ENCODE results near the gene MAN2A2. TPM values are rescaled to one million over a fixed set of nuclear protein-coding genes. Genes with fewer than 3 reads are reported as not detected.

MAN2A2 gene
- total and polyA plus RNA-seq, 9 of the 15 experiments (the other 6 are each of a cell fraction or from before 2014, with no cell fraction given), result 7.3 to 151 (median 43.4) TPM

- intact Hi-C loops (cut with micrococcal nuclease), result loop anchor here (1.0 to 10.0 kb wide), 7 partner anchors 97 to 640 kb away; no protein-coding TSS in a partner anchor
- CTCF ChIA-PET (ENCODE audit: low intra/inter-chr PET ratio), result interaction anchor here (0.5 to 1.0 kb wide), 5 partner anchors 32 to 642 kb away, joined by 3 to 4 read pairs (median 3); no protein-coding TSS in a partner anchor
- no peak for TF ChIP-seq MAFK (IDR thresholded peaks at IDR 0.05; ENCODE audit: low read length)
- no peak for TF ChIP-seq ZNF668 (CRISPR knock-in tag; IDR thresholded peaks at IDR 0.05)
- no peak for TF ChIP-seq ZNF444 (CRISPR knock-in tag; IDR thresholded peaks at IDR 0.05)
- TF ChIP-seq POLR3A (IDR thresholded peaks at IDR 0.05; ENCODE audit: borderline replicate concordance, extremely low read depth, insufficient read depth, insufficient read length), result no peak
- peak; percentile 64; the same call in 1 of the 2 replicates for TF ChIP-seq RBFOX2 (IDR thresholded peaks at IDR 0.05; ENCODE audit: low read depth, low read length)
- no peak for TF ChIP-seq ZNF561 (CRISPR knock-in tag; conservative IDR thresholded peaks at IDR 0.05)
- TF ChIP-seq TBP (optimal IDR thresholded peaks at IDR 0.05; ENCODE audit: low read depth, low read length), result peak; percentile 6
- no peak for TF ChIP-seq OTX1 (CRISPR knock-in tag; IDR thresholded peaks at IDR 0.05)
- 0 out of 2 replicates have a peak, but pooled peaks have one; percentile 16 for TF ChIP-seq GMEB1 (CRISPR knock-in tag; IDR thresholded peaks at IDR 0.05)
- TF ChIP-seq MYBL2 (IDR thresholded peaks at IDR 0.05; ENCODE audit: low read depth), result no peak
- no peak for TF ChIP-seq MYBL2 (CRISPR knock-in tag; IDR thresholded peaks at IDR 0.05; ENCODE audit: borderline replicate concordance)
- no peak for TF ChIP-seq TAF9B (IDR thresholded peaks at IDR 0.05; ENCODE audit: partially characterized antibody)
- TF ChIP-seq MCM2 (IDR thresholded peaks at IDR 0.05; ENCODE audit: low read depth), result no peak
- TF ChIP-seq, protein P1, sequence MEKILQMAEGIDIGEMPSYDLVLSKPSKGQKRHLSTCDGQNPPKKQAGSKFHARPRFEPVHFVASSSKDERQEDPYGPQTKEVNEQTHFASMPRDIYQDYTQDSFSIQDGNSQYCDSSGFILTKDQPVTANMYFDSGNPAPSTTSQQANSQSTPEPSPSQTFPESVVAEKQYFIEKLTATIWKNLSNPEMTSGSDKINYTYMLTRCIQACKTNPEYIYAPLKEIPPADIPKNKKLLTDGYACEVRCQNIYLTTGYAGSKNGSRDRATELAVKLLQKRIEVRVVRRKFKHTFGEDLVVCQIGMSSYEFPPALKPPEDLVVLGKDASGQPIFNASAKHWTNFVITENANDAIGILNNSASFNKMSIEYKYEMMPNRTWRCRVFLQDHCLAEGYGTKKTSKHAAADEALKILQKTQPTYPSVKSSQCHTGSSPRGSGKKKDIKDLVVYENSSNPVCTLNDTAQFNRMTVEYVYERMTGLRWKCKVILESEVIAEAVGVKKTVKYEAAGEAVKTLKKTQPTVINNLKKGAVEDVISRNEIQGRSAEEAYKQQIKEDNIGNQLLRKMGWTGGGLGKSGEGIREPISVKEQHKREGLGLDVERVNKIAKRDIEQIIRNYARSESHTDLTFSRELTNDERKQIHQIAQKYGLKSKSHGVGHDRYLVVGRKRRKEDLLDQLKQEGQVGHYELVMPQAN (IDR thresholded peaks at IDR 0.05; ENCODE audit: borderline replicate concordance), result no peak
- TF ChIP-seq HNRNPLL (IDR thresholded peaks at IDR 0.05; ENCODE audit: low read depth, low read length, poor library complexity, severe bottlenecking), result peak; percentile 57
- no peak for TF ChIP-seq TCF7 (IDR thresholded peaks at IDR 0.05; ENCODE audit: borderline replicate concordance)
- peak; percentile 49 for TF ChIP-seq SAP30 (IDR thresholded peaks at IDR 0.05; ENCODE audit: borderline replicate concordance, insufficient read depth, low read depth, low read length, poor library complexity, severe bottlenecking)
- TF ChIP-seq GATAD2A (IDR thresholded peaks at IDR 0.05), result 0 out of 2 replicates have a peak, but pooled peaks have one; percentile 18
These were observed 32.0 kb downstream of the MAN2A2 start, which contains the start of gene UNC45A for GRCh38 chr15:90934949-90935751. Gene UNC45A, plus strand, starts transcription at chr15:90935285. Its CDS starts 40 bp downstream, at chr15:90935325.

More at GRCh38 chr15:90934949-90935751, 32.0 kb downstream of the MAN2A2 start, which contains the start of gene UNC45A:
- POLR2A ChIA-PET, result interaction anchor here (0.5 to 6.7 kb wide), 15 partner anchors 9 to 319 kb away, joined by 3 to 70 read pairs (median 6); partner anchors contain the start of genes MAN2A2, RCCD1 and VPS33B
- no peaks in the 10 kb centered on the region for H3K9me1 ChIP-seq (ENCODE audit: control insufficient read depth, insufficient read depth, low read length)
- H4K20me1 ChIP-seq (replicated peaks; ENCODE audit: control insufficient read depth, insufficient read depth, low read length), result no peaks in the 10 kb centered on the region
- peaks cover 41 to 61% of the 10 kb centered on the region in 2 experiments for H3K4me1 ChIP-seq (replicated peaks in 1 of 2; ENCODE audit: control insufficient read depth in 2 of 2, insufficient read depth in 2 of 2, low read length in 2 of 2)
- no peaks in the 10 kb centered on the region for H3K9me3 ChIP-seq (replicated peaks; ENCODE audit: control insufficient read depth, insufficient read depth, low read depth, low read length)
- WGBS (ENCODE audit: insufficient coverage, low coverage, missing lambda C conversion rate), result 1% methylated on average over 35 of the region's 65 CpGs
- peak; percentile 61 for FAIRE-seq
- peak within 1 kb of the TSS; percentile 65 for H3K27ac ChIP-seq (ENCODE audit: extremely low read depth, low read depth, low read length)
- peak; percentile 94 to 97 (median 96) for DNase-seq (ENCODE audit: extremely low read depth in 1 of 4, low spot score in 3 of 4)
- peak within 1 kb of the TSS; percentile 77 to 95 for H3K9ac ChIP-seq (ENCODE audit: insufficient read depth in 1 of 2, low read depth in 2 of 2, low read length in 2 of 2)
- no TSS peak for BruUV-seq (replicated peaks)
- no peaks in the 10 kb centered on the region for H3K27me3 ChIP-seq (ENCODE audit: control insufficient read depth in 2 of 2, insufficient read depth in 2 of 2, low read length in 2 of 2)
- ATAC-seq, result peak; percentile 83
- peak within 1 kb of the TSS; percentile 91 for H2AFZ ChIP-seq (ENCODE audit: low read depth, low read length)
- in situ Hi-C loops (cut with MboI), result no loop called here
- H3K4me2 ChIP-seq (ENCODE audit: insufficient read depth, low read length), result peak within 1 kb of the TSS; percentile 93
- peak within 1 kb of the TSS; percentile 80 for H3K4me3 ChIP-seq
- peaks cover 39% of the 10 kb centered on the region for H3K36me3 ChIP-seq (ENCODE audit: control insufficient read depth, insufficient read depth, low read length)
- peaks cover 42% of the 10 kb centered on the region for H3K79me2 ChIP-seq (ENCODE audit: control insufficient read depth, insufficient read depth, low read length)
